ENCODE measurements around the gene USP13. TPM values are rescaled to one million over a fixed set of nuclear protein-coding genes. Genes with fewer than 3 reads are reported as not detected.

Gene USP13
- total and polyA plus RNA-seq, 2 of the 13 experiments (the other 11 are each of a cell fraction or from before 2014, with no cell fraction given) = 15.9 to 36.7 TPM

DNA sequence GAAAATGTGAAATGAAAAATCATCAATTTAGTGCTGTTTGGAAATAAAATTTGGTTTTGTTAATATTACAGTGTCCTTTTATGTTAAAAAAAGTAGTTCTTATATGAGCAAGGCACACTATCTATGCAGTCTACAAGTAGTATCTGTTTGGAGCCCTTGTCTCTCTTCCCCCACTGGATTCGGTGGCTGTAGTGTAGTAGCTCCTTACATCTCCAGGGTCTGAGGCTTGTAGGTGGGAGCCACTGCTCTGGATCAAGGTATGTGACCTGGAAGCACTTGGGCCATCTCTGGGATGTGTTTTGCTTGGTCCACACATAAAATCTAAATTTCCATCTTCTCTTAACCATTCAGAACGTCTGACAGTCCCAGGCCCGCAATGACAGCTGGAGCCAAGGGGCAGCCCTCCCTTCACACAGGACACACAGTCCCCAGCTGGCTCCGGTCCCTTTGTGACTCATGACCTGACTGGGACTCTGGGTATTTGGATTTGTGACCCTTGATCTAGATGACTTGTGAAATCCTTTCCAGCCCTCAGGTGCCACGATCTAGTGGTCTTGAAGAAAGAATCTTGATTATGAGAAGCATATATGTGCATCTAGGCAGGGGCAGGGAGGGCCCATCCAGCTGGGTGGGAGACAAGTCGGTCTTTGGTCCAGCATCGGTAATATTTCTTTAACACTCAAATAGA is 80.0 kb downstream of the USP13 start (continued):
- TF ChIP-seq ZFAT (CRISPR knock-in tag; conservative IDR thresholded peaks at IDR 0.05) = no peak
- TF ChIP-seq ZNF331 (CRISPR knock-in tag; IDR thresholded peaks at IDR 0.05) = 0 out of 2 replicates have a peak, but pooled peaks have one; percentile 27
- TF ChIP-seq IKZF1 (IDR thresholded peaks at IDR 0.05) = no peak
- TF ChIP-seq ZMAT3 (CRISPR knock-in tag; conservative IDR thresholded peaks at IDR 0.05) = no peak
- TF ChIP-seq TEAD2 (CRISPR knock-in tag; IDR thresholded peaks at IDR 0.05) = no peak
- no peak for TF ChIP-seq POLR2AphosphoS2 (IDR thresholded peaks at IDR 0.05; ENCODE audit: low read depth, low read length)
- TF ChIP-seq BCL6 (CRISPR knock-in tag; IDR thresholded peaks at IDR 0.05) = peak; percentile 56
- TF ChIP-seq, protein P1, sequence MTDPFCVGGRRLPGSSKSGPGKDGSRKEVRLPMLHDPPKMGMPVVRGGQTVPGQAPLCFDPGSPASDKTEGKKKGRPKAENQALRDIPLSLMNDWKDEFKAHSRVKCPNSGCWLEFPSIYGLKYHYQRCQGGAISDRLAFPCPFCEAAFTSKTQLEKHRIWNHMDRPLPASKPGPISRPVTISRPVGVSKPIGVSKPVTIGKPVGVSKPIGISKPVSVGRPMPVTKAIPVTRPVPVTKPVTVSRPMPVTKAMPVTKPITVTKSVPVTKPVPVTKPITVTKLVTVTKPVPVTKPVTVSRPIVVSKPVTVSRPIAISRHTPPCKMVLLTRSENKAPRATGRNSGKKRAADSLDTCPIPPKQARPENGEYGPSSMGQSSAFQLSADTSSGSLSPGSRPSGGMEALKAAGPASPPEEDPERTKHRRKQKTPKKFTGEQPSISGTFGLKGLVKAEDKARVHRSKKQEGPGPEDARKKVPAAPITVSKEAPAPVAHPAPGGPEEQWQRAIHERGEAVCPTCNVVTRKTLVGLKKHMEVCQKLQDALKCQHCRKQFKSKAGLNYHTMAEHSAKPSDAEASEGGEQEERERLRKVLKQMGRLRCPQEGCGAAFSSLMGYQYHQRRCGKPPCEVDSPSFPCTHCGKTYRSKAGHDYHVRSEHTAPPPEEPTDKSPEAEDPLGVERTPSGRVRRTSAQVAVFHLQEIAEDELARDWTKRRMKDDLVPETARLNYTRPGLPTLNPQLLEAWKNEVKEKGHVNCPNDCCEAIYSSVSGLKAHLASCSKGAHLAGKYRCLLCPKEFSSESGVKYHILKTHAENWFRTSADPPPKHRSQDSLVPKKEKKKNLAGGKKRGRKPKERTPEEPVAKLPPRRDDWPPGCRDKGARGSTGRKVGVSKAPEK (CRISPR knock-in tag; IDR thresholded peaks at IDR 0.05; ENCODE audit: borderline replicate concordance) = no peak
- peak; percentile 96 for TF ChIP-seq PPARG (CRISPR knock-in tag; conservative IDR thresholded peaks at IDR 0.05)
- no peak for TF ChIP-seq ZNF383 (CRISPR knock-in tag; IDR thresholded peaks at IDR 0.05; ENCODE audit: borderline replicate concordance)
- TF ChIP-seq IRX3 (CRISPR knock-in tag; IDR thresholded peaks at IDR 0.05; ENCODE audit: borderline replicate concordance, low read depth) = no peak
- TF ChIP-seq KMT2B (CRISPR knock-in tag; IDR thresholded peaks at IDR 0.05) = 0 out of 2 replicates have a peak, but pooled peaks have one; percentile 25
- TF ChIP-seq ELF3 (CRISPR knock-in tag; IDR thresholded peaks at IDR 0.05) = no peak
- TF ChIP-seq, protein P2, sequence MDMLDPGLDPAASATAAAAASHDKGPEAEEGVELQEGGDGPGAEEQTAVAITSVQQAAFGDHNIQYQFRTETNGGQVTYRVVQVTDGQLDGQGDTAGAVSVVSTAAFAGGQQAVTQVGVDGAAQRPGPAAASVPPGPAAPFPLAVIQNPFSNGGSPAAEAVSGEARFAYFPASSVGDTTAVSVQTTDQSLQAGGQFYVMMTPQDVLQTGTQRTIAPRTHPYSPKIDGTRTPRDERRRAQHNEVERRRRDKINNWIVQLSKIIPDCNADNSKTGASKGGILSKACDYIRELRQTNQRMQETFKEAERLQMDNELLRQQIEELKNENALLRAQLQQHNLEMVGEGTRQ (IDR thresholded peaks at IDR 0.05; ENCODE audit: low read depth, low read length) = no peak
- TF ChIP-seq, protein P2 (CRISPR knock-in tag; IDR thresholded peaks at IDR 0.05; ENCODE audit: borderline replicate concordance) = no peak
- no peak for TF ChIP-seq FOXM1 (CRISPR knock-in tag; IDR thresholded peaks at IDR 0.05)
- no peak for TF ChIP-seq ZNF891 (CRISPR knock-in tag; IDR thresholded peaks at IDR 0.05)
- TF ChIP-seq, protein P3, sequence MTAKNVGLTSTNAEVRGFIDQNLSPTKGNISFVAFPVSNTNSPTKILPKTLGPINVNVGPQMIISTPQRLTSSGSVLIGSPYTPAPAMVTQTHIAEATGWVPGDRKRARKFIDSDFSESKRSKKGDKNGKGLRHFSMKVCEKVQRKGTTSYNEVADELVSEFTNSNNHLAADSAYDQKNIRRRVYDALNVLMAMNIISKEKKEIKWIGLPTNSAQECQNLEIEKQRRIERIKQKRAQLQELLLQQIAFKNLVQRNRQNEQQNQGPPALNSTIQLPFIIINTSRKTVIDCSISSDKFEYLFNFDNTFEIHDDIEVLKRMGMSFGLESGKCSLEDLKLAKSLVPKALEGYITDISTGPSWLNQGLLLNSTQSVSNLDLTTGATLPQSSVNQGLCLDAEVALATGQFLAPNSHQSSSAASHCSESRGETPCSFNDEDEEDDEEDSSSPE (CRISPR knock-in tag; IDR thresholded peaks at IDR 0.05) = no peak
- no peak for TF ChIP-seq SNRNP70 (IDR thresholded peaks at IDR 0.05; ENCODE audit: low read depth, low read length)
- TF ChIP-seq, protein P4, sequence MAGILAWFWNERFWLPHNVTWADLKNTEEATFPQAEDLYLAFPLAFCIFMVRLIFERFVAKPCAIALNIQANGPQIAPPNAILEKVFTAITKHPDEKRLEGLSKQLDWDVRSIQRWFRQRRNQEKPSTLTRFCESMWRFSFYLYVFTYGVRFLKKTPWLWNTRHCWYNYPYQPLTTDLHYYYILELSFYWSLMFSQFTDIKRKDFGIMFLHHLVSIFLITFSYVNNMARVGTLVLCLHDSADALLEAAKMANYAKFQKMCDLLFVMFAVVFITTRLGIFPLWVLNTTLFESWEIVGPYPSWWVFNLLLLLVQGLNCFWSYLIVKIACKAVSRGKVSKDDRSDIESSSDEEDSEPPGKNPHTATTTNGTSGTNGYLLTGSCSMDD (CRISPR knock-in tag; IDR thresholded peaks at IDR 0.05) = no peak
- TF ChIP-seq, protein P5, sequence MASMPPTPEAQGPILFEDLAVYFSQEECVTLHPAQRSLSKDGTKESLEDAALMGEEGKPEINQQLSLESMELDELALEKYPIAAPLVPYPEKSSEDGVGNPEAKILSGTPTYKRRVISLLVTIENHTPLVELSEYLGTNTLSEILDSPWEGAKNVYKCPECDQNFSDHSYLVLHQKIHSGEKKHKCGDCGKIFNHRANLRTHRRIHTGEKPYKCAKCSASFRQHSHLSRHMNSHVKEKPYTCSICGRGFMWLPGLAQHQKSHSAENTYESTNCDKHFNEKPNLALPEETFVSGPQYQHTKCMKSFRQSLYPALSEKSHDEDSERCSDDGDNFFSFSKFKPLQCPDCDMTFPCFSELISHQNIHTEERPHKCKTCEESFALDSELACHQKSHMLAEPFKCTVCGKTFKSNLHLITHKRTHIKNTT (CRISPR knock-in tag; IDR thresholded peaks at IDR 0.05) = no peak
- TF ChIP-seq, protein P6, sequence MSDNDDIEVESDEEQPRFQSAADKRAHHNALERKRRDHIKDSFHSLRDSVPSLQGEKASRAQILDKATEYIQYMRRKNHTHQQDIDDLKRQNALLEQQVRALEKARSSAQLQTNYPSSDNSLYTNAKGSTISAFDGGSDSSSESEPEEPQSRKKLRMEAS (IDR thresholded peaks at IDR 0.05) = peak; percentile 62
- TF ChIP-seq ZNF605 (CRISPR knock-in tag; IDR thresholded peaks at IDR 0.05) = peak; percentile 2; the same call in 1 of the 2 replicates

All from HepG2 (cell line).